GM12874 (cell line): ENCODE measurements around the gene GP5.

Source experiments
- TF ChIP-seq, protein P1 (sequence below): IDR thresholded peaks from 2 replicates; pipeline ENCODE4 v1.5.1; 2011; ENCODE audit warnings: low read depth, mild to moderate bottlenecking, control low read depth, low read length, moderate library complexity; ENCODE audit not compliant: insufficient read depth

The GP5 gene

DNA sequence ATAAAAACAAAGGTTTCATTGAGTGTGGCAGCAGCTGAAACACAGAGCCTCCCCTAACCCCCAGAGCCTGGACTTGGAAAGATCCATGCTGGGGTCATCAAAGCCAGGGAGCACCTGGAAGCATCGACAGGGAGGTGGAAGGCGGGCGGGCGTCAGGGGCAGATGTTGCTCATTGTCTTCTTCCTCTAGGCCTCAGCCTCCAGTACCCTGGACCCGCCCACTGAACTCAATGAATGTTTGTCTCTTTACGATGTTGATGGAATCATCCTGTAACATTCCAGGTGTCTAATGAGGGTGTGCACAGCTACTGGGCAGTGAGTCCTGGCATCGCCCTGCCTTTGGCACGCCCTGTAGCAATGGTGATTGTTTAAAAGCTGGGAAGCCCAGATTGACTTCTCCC is 9.8 kb downstream of the GP5 start:
- TF ChIP-seq, protein P1, sequence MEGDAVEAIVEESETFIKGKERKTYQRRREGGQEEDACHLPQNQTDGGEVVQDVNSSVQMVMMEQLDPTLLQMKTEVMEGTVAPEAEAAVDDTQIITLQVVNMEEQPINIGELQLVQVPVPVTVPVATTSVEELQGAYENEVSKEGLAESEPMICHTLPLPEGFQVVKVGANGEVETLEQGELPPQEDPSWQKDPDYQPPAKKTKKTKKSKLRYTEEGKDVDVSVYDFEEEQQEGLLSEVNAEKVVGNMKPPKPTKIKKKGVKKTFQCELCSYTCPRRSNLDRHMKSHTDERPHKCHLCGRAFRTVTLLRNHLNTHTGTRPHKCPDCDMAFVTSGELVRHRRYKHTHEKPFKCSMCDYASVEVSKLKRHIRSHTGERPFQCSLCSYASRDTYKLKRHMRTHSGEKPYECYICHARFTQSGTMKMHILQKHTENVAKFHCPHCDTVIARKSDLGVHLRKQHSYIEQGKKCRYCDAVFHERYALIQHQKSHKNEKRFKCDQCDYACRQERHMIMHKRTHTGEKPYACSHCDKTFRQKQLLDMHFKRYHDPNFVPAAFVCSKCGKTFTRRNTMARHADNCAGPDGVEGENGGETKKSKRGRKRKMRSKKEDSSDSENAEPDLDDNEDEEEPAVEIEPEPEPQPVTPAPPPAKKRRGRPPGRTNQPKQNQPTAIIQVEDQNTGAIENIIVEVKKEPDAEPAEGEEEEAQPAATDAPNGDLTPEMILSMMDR: no peak

GRCh38 chr3:194387926-194388418 is 11.1 kb downstream of the GP5 start:
- TF ChIP-seq, protein P1: no peak

DNA sequence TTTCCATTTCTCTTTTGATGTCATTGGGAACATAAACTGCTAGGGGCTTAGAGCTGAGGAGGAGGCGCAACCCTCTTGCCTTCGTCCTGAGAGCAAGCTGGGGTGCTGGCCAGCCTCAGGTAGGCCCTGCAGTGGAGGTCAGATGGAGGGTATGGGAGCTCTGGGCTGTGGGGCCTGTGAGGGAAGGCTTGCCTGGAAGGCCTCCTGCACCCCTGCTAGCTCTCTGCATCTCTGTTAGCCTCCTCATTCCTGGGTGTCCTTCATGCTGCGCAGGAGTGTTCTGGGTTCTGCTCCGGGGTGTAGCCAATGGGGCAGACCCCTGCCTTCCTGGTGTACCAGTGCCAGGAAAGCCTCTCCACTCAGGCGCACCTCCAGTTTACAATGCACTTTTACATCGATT is 11.8 kb downstream of the GP5 start:
- TF ChIP-seq, protein P1: no peak

DNA sequence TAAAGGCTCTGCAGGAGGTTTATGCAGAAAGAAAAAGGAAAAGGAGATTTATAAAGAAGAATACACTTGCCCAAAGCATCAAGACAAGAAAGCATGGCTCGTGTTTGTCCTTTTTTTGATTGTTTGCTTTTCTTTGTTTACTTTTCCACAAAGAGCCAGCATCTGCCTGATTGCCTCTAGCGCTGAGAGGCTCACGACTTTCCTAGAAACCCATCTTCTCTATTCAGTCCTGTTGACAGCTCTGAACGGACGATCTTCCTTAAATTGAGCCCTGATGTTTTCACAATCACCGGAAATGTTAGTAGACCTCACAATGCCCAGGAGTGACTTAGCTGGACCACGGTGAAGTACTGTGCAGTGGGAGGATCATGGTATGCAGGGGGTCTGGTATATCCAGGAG is 12.4 kb downstream of the GP5 start:
- TF ChIP-seq, protein P1: no peak

DNA sequence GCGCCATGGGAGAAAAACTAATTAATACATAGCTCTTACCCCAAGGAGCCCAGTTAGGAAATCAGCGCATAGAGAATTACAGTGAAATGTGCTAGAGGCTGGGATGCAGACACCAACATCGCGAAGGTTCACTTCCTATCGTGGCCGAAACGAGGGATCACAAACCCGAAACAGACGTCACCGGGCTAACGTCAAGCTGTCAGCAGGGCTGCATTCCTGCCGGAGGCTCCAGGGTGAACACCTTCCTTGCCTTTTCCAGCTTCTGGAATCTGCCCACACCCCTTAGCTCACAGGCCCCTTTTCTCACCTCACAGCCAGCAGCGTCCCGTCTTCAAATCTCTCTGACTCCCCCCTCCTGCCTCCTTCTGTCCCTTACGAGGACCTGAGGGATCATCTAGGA is 13.0 kb downstream of the GP5 start:
- TF ChIP-seq, protein P1: no peak

DNA sequence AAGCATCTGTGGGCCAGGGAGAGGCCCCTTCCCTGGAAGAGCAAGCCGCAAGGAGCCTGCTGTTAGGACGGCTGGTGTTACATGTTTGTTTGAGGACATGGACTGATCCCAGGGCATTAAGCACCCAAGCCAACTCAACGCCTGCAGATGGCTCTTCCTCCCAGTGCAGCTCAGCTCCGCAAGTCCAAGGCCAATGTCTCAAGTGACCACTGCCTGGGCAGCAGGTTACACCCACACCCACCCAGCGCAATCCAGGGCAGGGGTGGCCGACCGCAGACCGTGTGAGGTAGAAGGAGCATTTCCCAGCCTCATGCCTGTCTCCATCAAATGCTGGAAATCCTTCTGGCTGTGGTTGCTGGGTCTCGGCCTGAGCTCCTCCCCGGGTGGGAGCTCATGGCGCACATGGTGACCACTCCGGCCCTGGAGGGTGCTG is 14.5 kb downstream of the GP5 start:
- TF ChIP-seq, protein P1: no peak

DNA sequence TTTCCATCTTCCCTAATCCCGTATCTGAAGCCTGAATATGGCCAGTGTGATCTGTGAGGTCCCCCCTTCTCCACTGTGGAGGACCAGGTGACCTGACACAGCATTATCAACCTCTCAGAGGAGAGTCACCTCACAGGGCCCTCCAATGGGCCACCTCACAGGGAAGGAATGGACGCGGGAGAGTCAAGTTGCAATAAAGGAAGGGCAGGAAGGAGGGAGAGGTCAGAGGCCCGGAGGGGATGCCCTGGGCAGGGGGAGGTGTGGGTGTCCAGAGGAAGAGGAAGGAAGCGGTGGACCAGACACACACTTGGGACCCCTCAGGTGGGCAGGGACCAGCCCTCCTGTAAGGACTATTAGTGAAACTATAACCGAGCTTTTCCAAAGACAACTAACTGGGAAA is 14.9 kb downstream of the GP5 start:
- TF ChIP-seq, protein P1: no peak
